Measurements from ENCODE around the gene GPC3.

GRCh38 chrX:134025986-134026545 is 40.7 kb upstream of the GPC3 start:
- TF ChIP-seq MXI1 (IDR thresholded peaks at IDR 0.05; ENCODE audit: low read depth, low read length), result no peak
- no peak for TF ChIP-seq JUND (IDR thresholded peaks at IDR 0.05)
- TF ChIP-seq CTCF (IDR thresholded peaks at IDR 0.05), result no peak; the same call in 1 of the 2 replicates
- no peak for TF ChIP-seq EZH2phosphoT487 (IDR thresholded peaks at IDR 0.05; ENCODE audit: borderline replicate concordance, low read depth)
- no peak for TF ChIP-seq MAX (IDR thresholded peaks at IDR 0.05; ENCODE audit: low read depth)
- no peak for TF ChIP-seq TEAD4 (IDR thresholded peaks at IDR 0.05; ENCODE audit: borderline replicate concordance, insufficient read depth)
- TF ChIP-seq TAF1 (IDR thresholded peaks at IDR 0.05; ENCODE audit: borderline replicate concordance, low read depth, low read length), result no peak
- no peak for TF ChIP-seq RFX5 (IDR thresholded peaks at IDR 0.05; ENCODE audit: low read length)
- TF ChIP-seq EP300 (IDR thresholded peaks at IDR 0.05; ENCODE audit: borderline replicate concordance in 1 of 2, low read depth in 1 of 2, low read length in 1 of 2), result no peak
- no peak for TF ChIP-seq NRF1 (IDR thresholded peaks at IDR 0.05; ENCODE audit: low read depth, low read length)

All from SK-N-SH (cell line).